Caki2 (cell line): ENCODE measurements around the gene FAM13B. TPM values are rescaled to one million over a fixed set of nuclear protein-coding genes. Genes with fewer than 3 reads are reported as not detected.
"Not testable (repeated sequence)": the region's sequence is repeated elsewhere in the genome, so short reads cannot be mapped to it uniquely, and the experiment has no call there.

Source experiments
- DNase-seq: peaks from one replicate; pipeline ENCODE4 v3.0.0-alpha.2; 2015; ENCODE audit warnings: low read depth
- in situ Hi-C: cut with HindIII; loops from 2 replicates; pipeline ENCODE4 v1.10.0; 2016; ENCODE audit warnings: low sequenced_read_pairs, low pct_unique_long_range_greater_than_20kb, mixed read lengths
- total RNA-seq: library from RNA; depleted of rRNA; stranded (reverse); fragments of >200 nt; shearing (Covaris generic); gene quantifications from 2 replicates; pipeline ENCODE4 v1.2.3, GENCODE V29; 2014; ENCODE audit warnings: low replicate concordance

The FAM13B gene
- total RNA-seq, 1 experiment from 2014 or later, result 6.0 TPM

- in situ Hi-C loops, result no loop called here
- DNase-seq, result peak; percentile 66
Observed at GRCh38 chr5:138000102-138000723, 32.7 kb downstream of the FAM13B start.

GRCh38 chr5:137997726-137998213 is 35.1 kb downstream of the FAM13B start:
- DNase-seq, result peak; percentile 56
- in situ Hi-C loops, result no loop called here

- in situ Hi-C loops, result no loop called here
- peak; percentile 8 for DNase-seq
Observed at GRCh38 chr5:137995749-137996128, 37.1 kb downstream of the FAM13B start.

- peak; percentile 53 for DNase-seq
- in situ Hi-C loops, result no loop called here
Observed at GRCh38 chr5:137995077-137995748, 37.7 kb downstream of the FAM13B start.

GRCh38 chr5:137994556-137994955 is 38.3 kb downstream of the FAM13B start:
- no peak for DNase-seq
- in situ Hi-C loops, result no loop called here

GRCh38 chr5:137989419-137989818 is 43.5 kb downstream of the FAM13B start:
- no peak for DNase-seq
- in situ Hi-C loops, result no loop called here

GRCh38 chr5:137975208-137975607 is 57.7 kb downstream of the FAM13B start:
- DNase-seq, result no peak
- in situ Hi-C loops, result no loop called here

- in situ Hi-C loops, DNase-seq: not testable (repeated sequence)
Observed at GRCh38 chr5:137970384-137970783, 62.5 kb downstream of the FAM13B start.

- DNase-seq, result peak; percentile 20
- in situ Hi-C loops, result no loop called here
Observed at GRCh38 chr5:137960819-137961218, 72.1 kb downstream of the FAM13B start.

GRCh38 chr5:137960141-137960540 is 72.7 kb downstream of the FAM13B start:
- DNase-seq, result no peak
- in situ Hi-C loops, result no loop called here

- no peak for DNase-seq
- in situ Hi-C loops, result no loop called here
Observed at GRCh38 chr5:137959488-137959887, 73.4 kb downstream of the FAM13B start.

- in situ Hi-C loops, result no loop called here
- DNase-seq, result no peak
Observed at GRCh38 chr5:137957948-137958347, 74.9 kb downstream of the FAM13B start.

- in situ Hi-C loops, result no loop called here
Observed at GRCh38 chr5:137954131-137954879, 78.6 kb downstream of the FAM13B start.

GRCh38 chr5:137945825-137946224 is 87.1 kb downstream of the FAM13B start:
- no peak for DNase-seq
- in situ Hi-C loops, result no loop called here

More at GRCh38 chr5:137954131-137954879, 78.6 kb downstream of the FAM13B start:
- peak; percentile 63 for DNase-seq

GRCh38 chr5:137944280-137944679 is 88.6 kb downstream of the FAM13B start:
- in situ Hi-C loops, DNase-seq: not testable (repeated sequence)

GRCh38 chr5:137939331-137939730 is 93.5 kb downstream of the FAM13B start:
- in situ Hi-C loops, result no loop called here
- DNase-seq, result no peak

- in situ Hi-C loops, result no loop called here
- no peak for DNase-seq
Observed at GRCh38 chr5:137938751-137939143, 94.1 kb downstream of the FAM13B start.

GRCh38 chr5:137937994-137938750 is 94.7 kb downstream of the FAM13B start:
- DNase-seq, result no peak
- in situ Hi-C loops, result no loop called here
